ENCODE measurements around the gene GRB10.

The GRB10 gene

GRCh38 chr7:50634378-50634777 lies 148.3 kb downstream of the GRB10 start:
- no peaks in the 10 kb centered on the region for H3K36me3 ChIP-seq (ENCODE audit: control insufficient read depth, insufficient read depth, low read length)
- no peak for DNase-seq (ENCODE audit: extremely low read depth, insufficient read length)
- TF ChIP-seq CTCF (IDR thresholded peaks at IDR 0.05; ENCODE audit: insufficient read depth, low read length, poor library complexity, severe bottlenecking): no peak
- H3K4me3 ChIP-seq (replicated peaks; ENCODE audit: low read depth, low read length): no peak overlapping the region
- no peaks in the 10 kb centered on the region for H3K27me3 ChIP-seq (replicated peaks; ENCODE audit: control insufficient read depth, insufficient read depth, low read length)

GRCh38 chr7:50633414-50633710 lies 149.3 kb downstream of the GRB10 start:
- no peak for DNase-seq (ENCODE audit: extremely low read depth, insufficient read length)
- no peak for TF ChIP-seq CTCF (IDR thresholded peaks at IDR 0.05; ENCODE audit: insufficient read depth, low read length, poor library complexity, severe bottlenecking)
- no peaks in the 10 kb centered on the region for H3K27me3 ChIP-seq (replicated peaks; ENCODE audit: control insufficient read depth, insufficient read depth, low read length)

GRCh38 chr7:50632561-50633413 lies 149.9 kb downstream of the GRB10 start:
- peaks cover 3% of the 10 kb centered on the region; the same call in 1 of the 2 replicates for H3K27me3 ChIP-seq (replicated peaks; ENCODE audit: control insufficient read depth, insufficient read depth, low read length)
- no peak overlapping the region for H3K4me3 ChIP-seq (replicated peaks; ENCODE audit: low read depth, low read length)
- peak; percentile 22 for DNase-seq (ENCODE audit: extremely low read depth, insufficient read length)

More at GRCh38 chr7:50633414-50633710, 149.3 kb downstream of the GRB10 start:
- no peak overlapping the region for H3K4me3 ChIP-seq (replicated peaks; ENCODE audit: low read depth, low read length)
- no peaks in the 10 kb centered on the region for H3K36me3 ChIP-seq (ENCODE audit: control insufficient read depth, insufficient read depth, low read length)

GRCh38 chr7:50631639-50632038 lies 151.1 kb downstream of the GRB10 start:
- no peak for DNase-seq (ENCODE audit: extremely low read depth, insufficient read length)
- no peak overlapping the region for H3K4me3 ChIP-seq (replicated peaks; ENCODE audit: low read depth, low read length)
- no peaks in the 10 kb centered on the region for H3K36me3 ChIP-seq (ENCODE audit: control insufficient read depth, insufficient read depth, low read length)
- peaks cover 4% of the 10 kb centered on the region; the same call in 1 of the 2 replicates for H3K27me3 ChIP-seq (replicated peaks; ENCODE audit: control insufficient read depth, insufficient read depth, low read length)
- TF ChIP-seq CTCF (IDR thresholded peaks at IDR 0.05; ENCODE audit: insufficient read depth, low read length, poor library complexity, severe bottlenecking): no peak

More at GRCh38 chr7:50632561-50633413, 149.9 kb downstream of the GRB10 start:
- peak; percentile 92 for TF ChIP-seq CTCF (IDR thresholded peaks at IDR 0.05; ENCODE audit: insufficient read depth, low read length, poor library complexity, severe bottlenecking)
- H3K36me3 ChIP-seq (ENCODE audit: control insufficient read depth, insufficient read depth, low read length): no peaks in the 10 kb centered on the region

- H3K36me3 ChIP-seq (ENCODE audit: control insufficient read depth, insufficient read depth, low read length): no peaks in the 10 kb centered on the region
- no peak overlapping the region for H3K4me3 ChIP-seq (replicated peaks; ENCODE audit: low read depth, low read length)
- peaks cover 4% of the 10 kb centered on the region; the same call in 1 of the 2 replicates for H3K27me3 ChIP-seq (replicated peaks; ENCODE audit: control insufficient read depth, insufficient read depth, low read length)
- DNase-seq (ENCODE audit: extremely low read depth, insufficient read length): no peak
- no peak for TF ChIP-seq CTCF (IDR thresholded peaks at IDR 0.05; ENCODE audit: insufficient read depth, low read length, poor library complexity, severe bottlenecking)
These were observed 151.6 kb downstream of the GRB10 start for GRCh38 chr7:50631100-50631499.

All from GM06990 (cell line).